ENCODE data around the gene SEBOX. TPM values are rescaled to one million over a fixed set of nuclear protein-coding genes. Genes with fewer than 3 reads are reported as not detected.
A peak's percentile ranks its signal among the peaks of the same experiment; 100 is the strongest.

The SEBOX gene
- total RNA-seq, 1 experiment from 2014 or later = not detected

DNA sequence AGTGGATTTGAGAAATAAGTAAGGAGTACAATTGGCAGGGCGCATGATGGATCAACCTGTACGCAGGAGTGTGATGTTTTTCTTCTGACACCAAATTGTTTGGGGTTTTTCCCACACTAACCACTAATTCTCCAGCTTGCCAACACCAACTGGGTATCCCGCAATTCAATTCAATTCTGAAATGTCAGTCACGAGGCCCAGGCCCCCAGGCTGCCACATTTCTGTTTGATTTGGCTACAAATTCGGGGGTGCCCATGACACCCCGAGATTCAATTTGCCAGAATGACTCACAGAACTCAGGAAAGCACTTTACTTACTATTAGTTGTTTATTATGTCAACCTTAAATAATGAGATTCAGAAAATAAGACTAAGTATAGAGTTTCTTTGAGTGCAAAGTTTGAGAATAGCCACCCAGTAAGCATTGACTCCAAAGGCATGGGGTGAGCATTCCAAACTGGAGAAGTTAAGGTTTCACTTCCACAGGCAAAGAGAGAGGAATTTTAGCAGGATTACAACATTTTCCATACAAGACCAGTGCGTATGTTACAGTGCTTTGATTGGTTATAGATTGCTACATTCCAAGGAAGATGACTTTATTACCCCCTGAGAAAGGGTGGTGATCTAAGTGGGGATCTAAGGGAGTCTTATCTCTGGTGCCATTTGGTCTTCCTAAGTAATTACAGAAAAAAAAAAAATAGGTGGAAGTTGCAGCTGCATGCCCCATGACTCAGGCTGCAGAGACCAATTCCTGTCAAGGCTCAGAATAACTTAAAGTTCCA, 29.5 kb upstream of the SEBOX start:
- DNase-seq (ENCODE audit: low spot score) = peak; percentile 53

DNA sequence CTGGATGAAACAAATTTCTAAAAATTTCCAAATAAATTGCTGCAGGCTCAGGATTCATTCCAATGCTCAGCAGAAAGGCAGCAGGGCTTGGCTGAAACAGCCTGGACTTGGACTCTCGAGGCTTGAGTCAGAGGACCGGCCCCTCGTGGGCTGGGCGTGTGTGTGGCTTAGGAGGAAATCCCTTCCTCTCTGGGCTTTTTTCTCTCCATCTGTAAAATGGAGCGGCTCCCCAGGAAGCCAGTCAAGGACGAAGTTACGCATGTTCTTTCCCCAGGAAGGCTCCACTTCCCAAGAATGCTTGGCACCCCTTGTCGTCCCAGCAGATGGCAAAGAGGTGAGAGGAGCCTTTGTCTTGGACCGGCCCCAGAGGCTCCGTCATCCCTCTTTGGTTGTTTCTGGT, 27.5 kb upstream of the SEBOX start:
- no peak for DNase-seq (ENCODE audit: low spot score)

DNA sequence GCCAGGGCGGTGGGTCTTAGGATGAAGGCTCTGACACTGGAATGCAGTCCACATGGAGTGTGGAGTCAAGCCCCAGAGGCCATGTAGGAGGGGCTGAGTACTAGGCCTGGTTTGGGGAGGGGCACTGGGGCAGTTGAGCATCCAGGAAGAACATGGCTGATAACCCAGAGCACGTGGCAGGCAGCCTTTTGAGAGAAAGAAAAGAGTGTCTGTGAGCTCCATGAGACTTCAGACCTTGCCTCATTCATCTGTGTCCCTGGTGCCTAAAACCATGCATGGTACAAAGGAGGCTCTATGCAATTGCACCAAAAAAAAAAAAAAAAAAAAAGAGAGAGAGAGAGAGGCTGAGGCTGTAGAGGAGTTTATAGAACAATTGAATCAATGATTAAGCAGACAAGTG, 26.4 kb upstream of the SEBOX start:
- no peak for DNase-seq (ENCODE audit: low spot score)

DNA sequence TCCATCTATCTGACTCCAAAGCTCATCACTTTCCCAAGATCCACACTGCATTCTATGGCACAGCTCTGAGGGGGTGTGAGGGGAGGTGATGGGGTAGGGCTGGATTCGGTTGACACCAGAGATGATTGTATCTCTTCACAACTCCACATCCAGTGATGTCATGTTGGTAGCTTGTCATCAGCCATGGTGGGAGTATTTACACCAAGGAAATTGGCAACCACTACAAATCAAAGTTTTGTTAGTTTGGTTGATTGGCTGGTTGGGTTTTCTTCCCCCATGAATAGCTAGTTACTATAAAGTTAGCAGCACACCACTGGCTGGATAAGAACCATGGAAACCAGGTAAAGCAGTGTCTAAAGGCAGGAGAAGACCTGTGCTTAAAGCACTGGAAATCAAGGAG, 26.0 kb upstream of the SEBOX start:
- no peak for DNase-seq (ENCODE audit: low spot score)

DNA sequence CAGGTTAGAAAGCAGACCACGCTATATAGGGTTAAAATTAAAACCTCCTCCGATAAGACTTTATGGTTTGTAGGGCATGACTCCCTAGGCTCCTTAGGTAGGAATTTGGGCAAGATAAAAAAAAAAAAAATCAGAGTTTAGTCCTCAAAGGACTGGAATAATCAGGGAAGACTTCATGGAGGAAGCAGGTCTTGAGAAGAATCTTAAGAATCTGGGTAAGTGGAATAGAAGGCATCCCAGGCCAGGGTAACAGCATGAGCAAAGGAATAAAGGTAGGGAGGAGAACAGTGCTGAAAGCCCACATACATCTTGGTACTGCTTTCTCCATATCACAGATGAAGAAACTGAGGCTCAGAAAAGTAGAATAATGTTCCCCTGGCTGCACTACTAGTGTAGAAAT, 25.6 kb upstream of the SEBOX start:
- no peak for DNase-seq (ENCODE audit: low spot score)

DNA sequence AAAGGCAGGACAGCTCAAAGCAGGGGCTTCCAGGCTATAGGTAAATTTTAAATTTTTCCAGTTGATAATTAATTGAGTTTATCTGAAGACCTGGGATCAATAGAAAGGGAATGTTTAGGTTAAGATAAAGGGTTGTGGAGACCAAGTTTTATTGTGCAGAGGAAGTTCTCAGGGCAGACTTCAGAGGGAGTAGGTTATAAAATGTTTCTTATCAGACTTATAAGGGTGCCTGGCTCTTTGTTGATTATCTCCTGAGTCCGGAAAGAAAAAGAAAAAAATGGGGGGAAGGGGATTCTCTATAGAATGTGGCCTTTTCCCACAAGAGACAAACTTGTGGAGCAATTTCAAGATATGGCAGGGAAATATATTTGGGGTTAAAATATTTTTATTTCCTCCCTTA, 25.1 kb upstream of the SEBOX start:
- DNase-seq (ENCODE audit: low spot score) = no peak

DNA sequence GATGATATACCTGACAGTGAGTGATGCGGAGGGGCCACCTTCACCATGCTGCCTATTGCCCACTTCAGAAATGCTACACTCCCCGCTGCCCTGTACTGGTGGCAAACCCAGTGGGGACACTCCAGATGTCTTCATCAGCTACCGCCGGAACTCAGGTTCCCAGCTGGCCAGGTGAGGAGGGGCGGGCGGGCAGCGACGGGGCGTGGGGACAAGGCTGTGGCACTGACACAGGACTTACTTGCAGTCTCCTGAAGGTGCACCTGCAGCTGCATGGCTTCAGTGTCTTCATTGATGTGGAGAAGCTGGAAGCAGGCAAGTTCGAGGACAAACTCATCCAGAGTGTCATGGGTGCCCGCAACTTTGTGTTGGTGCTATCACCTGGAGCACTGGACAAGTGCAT, 23.1 kb upstream of the SEBOX start:
- no peak for DNase-seq (ENCODE audit: low spot score)

DNA sequence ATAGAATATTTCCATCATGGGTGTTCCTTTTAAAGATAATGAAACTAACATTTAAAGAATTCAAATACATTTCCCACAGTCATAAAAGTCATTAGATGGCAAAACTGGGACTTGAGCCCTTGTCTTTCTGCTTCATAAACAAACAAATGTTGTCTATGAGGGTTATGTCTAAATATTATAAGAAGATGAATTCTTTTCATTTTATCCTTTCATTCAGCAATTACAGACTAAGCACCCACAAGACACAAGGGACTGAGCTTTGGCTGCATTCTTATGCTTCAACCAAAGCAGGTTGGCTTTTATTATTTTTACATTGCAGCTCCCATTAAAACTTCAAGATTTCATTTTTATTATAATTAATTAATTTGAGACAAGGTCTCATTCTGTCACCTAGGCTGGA, 21.4 kb upstream of the SEBOX start:
- DNase-seq (ENCODE audit: low spot score) = no peak

DNA sequence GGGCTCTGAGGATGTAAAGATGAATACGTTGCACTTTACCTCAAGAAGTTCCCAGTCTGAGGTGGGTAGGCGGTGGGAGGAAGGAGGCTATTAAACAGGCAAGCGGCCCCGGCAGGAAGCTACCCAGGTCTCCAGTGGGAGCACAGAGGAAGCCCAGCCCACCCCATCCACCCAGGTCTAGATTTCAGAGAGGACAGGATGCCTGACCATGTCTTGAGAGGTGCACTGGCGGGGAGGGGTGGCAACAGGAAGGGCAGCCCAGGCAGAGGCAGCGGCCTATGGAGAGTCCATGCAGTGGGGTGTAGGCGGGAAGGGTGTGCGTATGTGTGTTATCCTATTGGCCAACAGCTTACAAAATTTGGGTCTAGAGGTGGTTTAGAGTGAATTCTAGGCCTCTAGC, 20.4 kb upstream of the SEBOX start:
- DNase-seq (ENCODE audit: low spot score) = no peak

DNA sequence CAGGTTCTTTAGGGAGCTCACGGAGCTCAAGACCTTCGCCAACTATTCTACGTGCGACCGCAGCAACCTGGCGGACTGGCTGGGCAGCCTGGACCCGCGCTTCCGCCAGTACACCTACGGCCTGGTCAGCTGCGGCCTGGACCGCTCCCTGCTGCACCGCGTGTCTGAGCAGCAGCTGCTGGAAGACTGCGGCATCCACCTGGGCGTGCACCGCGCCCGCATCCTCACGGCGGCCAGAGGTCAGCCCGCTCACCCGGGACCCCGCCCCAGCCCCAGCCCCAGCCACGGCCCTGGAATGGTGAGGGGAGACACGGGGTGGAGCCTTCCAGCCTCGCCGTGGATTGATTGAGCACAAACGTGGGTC, 20.0 kb upstream of the SEBOX start:
- DNase-seq (ENCODE audit: low spot score) = no peak

DNA sequence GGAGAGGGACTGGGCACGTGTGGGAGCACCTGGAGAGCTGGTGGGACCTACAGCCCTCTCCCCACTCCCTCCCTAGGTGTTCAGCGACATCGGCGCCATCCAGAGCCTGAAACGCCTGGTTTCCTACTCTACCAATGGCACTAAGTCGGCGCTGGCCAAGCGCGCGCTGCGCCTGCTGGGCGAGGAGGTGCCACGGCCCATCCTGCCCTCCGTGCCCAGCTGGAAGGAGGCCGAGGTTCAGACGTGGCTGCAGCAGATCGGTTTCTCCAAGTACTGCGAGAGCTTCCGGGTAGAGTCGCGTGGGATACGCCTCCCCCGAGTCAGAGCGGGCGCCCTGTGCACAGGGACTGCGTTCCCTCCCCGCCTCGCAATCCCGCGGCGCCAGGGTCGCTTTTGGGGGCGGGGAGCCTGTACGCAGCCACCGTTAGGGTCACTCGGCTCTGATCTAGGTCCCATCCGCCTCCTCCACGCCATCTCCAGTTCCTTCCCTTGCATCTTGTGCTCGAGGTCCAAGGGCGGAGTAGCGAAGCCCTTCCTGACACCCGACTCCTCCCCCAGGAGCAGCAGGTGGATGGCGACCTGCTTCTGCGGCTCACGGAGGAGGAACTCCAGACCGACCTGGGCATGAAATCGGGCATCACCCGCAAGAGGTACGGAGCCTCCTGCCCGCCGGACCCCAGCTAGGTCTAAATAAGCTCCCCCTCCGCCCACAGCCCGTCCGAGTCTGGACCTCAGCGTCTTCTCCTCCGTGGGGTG, 19.5 kb upstream of the SEBOX start:
- DNase-seq (ENCODE audit: low spot score) = no peak

DNA sequence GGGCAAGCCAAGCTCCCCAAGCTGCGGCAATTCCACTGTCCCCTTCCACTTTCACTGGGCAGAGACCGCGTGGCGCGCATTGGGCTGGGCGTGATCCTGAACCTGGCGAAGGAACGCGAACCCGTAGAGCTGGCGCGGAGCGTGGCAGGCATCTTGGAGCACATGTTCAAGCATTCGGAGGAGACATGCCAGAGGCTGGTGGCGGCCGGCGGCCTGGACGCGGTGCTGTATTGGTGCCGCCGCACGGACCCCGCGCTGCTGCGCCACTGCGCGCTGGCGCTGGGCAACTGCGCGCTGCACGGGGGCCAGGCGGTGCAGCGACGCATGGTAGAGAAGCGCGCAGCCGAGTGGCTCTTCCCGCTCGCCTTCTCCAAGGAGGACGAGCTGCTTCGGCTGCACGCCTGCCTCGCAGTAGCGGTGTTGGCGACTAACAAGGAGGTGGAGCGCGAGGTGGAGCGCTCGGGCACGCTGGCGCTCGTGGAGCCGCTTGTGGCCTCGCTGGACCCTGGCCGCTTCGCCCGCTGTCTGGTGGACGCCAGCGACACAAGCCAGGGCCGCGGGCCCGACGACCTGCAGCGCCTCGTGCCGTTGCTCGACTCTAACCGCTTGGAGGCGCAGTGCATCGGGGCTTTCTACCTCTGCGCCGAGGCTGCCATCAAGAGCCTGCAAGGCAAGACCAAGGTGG, 16.3 kb upstream of the SEBOX start:
- no peak for DNase-seq (ENCODE audit: low spot score)

DNA sequence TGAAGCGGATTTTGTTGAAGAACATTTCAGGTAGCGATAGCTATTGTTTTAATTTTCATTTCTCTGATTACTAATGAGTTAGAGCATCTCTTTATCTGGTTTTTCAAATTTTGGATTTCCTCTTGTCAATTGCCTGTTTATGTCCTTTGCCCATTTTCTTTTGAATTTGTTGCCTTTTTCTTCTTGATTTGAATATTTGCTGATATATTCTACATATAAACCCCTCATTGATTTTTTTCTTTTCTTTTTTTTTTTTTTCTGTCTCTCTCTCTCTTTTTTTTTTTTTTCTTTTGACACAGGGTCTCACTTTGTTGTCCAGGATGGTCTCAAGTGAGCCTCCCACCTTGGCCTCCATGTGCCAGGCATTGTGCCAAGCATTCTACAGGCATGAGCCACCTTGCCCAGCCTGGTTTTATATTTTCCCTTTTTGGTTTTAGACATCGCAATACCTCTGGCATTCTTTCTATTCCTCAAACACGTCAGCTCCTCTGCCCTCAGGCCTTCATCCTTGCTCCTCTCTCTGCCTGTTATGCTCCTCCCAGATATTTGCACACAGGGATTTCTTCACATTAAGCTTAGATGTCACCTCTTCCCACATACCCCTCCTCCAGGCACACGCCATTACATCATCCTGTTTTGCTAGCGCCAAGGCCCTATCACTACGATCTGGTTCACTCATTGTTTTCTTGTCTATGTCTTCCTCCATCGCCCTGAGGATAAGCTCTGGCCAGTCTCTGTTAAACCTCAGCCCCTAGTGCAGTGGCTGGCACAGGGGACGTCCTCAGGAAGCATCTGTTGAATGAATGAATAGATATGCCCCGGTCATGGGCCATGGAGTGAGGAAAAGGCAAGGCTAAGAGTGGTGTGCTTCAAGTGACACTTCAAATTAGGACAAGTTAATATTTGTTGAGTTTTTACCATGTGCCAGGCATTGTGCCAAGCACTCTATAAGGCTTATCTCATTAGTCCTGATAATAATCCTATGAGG, 15.1 kb upstream of the SEBOX start:
- no peak for DNase-seq (ENCODE audit: low spot score)

DNA sequence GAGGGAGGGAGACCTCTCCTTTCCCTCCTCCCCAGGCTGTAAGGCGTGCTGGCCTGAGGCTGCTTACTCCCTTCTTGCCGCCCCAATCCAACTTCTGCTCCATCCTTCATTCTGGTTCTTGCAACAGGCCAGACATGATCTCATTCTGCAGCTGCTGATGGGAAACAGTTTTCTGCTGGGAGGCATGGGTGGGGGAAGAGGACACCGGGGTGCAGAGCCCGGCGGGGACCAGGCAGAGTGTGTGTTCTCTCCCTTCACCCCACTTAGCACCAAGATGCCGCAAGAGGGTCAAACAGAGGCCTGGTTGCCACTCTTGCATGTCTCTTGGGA, 7.9 kb upstream of the SEBOX start:
- DNase-seq (ENCODE audit: low spot score) = no peak

DNA sequence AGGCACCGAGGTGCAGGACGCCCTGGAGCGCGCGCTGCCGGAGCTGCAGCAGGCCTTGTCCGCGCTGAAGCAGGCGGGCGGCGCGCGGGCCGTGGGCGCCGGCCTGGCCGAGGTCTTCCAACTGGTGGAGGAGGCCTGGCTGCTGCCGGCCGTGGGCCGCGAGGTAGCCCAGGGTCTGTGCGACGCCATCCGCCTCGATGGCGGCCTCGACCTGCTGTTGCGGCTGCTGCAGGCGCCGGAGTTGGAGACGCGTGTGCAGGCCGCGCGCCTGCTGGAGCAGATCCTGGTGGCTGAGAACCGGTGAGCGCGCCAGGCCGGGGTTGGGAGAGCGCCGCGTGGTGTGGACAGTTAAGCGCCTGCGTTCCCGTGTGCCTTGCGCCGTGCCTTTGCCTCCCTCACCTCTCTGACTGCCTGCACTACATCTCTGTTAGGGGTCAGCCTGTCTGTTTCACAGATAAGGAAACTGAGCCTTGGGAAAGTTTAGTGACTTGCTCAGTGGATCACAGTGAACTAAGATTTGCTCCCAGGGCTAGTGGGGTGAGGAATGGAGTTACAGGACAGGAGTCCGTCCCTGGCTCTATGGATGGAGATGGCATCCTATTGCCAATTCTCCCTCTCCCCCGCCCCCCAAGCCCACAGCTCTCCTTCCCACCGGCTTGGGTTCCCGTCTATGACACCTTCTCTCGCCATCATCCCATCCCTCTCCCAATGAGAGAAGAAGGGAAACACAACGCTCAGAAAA, 7.4 kb upstream of the SEBOX start:
- no peak for DNase-seq (ENCODE audit: low spot score)

DNA sequence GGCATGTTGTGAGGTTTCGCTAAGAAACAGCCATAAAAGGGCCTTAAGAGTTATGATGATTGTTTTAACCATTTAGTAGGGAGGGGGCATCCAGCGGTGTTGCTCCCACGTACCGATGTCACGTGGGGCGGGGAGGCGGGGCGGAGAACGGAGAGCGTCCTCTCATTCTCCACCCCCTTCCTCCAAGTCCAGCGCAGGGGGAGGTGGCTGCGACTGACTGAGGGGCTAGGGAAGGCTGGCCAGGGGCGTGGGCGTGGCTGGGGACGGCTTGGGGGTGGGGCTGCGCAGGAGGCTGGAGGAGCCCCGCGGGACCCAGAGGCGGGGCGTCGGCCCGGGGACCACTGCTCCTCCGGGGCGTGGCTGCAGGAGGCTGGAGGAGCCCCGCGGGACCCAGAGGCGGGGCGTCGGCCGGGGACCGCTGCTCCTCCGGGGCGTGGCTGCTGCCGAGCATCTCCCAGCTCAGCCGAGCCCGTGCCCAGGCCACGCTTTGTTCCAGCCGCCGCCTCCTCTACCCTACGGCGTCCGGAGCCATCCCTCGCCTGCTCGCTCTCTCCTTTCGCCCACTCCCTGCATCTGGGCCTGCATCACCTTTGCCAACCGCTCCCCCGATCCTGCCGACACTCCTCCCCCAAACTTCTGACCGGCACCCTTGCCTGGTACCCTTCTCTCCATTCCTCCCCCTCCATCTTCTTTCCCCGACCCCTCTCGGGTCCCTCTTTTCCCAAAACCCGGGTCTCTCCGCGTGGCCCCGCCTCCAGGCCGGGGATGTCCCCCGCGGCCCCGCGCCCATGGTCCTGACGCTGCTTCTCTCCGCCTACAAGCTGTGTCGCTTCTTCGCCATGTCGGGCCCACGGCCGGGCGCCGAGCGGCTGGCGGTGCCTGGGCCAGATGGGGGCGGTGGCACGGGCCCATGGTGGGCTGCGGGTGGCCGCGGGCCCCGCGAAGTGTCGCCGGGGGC, 6.5 kb upstream of the SEBOX start, which contains the start of gene SARM1:
TSS of gene SARM1 (plus strand) at position 450 of the 958 bp plus-strand sequence. CDS start at position 789, 339 bp downstream.
- peak; percentile 83 for DNase-seq (ENCODE audit: low spot score)

DNA sequence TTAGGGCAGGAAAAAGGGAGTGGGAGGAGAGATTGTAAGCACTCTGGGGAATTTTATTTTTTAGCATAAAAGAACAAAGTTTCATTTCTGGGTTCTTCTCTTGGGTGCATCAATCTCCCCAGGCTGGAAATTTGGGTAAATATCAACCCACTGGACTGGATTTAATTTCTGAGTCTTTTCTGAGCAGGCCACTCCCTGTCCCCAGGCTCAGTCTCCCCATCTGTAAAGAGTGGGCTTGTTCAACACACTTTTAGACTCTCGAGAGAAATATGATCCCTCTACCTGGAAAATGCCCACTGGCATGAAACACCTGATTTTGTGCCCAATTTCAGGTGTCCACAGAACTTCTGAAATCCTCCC, 5.7 kb upstream of the SEBOX start:
- DNase-seq (ENCODE audit: low spot score) = no peak

DNA sequence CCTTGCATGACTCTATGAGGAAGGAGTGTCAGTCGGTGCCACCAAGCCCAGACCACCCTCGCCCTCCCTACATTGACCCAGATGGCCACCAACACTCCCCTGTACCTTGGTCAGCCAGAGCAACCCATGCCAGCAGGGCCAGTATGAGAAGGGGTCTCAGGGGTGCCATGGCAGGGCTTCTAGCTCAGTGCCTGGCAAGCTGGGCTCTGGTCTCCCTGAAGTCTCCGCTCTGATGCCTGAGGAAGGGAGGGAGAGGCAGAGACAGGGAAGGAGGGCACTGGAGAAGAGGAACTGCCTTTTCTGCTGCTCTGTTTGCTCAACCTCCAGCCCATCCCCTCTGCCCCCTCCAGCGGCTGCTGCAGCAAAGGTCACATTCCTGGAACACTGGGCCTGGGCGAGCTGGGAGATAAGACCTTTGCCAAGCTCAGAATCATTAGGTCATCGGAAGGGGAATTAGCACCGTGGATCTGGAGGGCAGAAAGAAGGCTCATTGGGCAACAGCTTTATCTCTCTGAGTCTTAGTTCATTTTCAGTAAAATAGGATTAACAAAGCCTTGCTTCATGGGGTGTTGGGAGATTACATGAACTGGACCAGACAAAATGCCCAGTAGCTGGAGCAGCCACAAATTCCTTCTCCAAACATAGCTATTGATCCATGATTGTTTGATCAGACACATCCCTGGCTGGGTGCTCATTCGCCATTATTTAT, 5.2 kb upstream of the SEBOX start, which contains the start of gene VTN:
TSS of gene VTN (minus strand) at position 273 of the 709 bp plus-strand sequence. CDS start at position 169, 104 bp downstream.
- peak; percentile 72 for DNase-seq (ENCODE audit: low spot score)

DNA sequence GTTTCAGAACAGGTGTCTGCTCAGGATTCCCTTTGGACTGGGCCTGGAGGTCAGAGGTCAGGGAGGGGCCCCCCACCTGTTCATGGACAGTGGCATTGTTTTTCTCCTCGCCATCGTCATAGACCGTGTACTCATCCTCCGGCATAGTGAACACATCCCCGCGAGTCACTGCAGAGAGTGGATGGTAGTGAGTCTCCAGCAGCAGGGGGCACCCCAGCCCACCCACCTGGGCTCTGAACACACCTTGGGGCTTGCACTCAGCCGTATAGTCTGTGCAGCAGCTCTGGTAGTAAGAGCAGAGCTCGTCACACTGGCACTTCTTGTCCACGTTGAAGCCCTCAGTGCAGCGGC, 4.7 kb upstream of the SEBOX start:
- DNase-seq (ENCODE audit: low spot score) = no peak
